Midbrain (tissue), 1 donor: ENCODE results near the gene WDR17.
A peak's percentile ranks its signal among the peaks of the same experiment; 100 is the strongest.
"Not testable (repeated sequence)": the region's sequence is repeated elsewhere in the genome, so short reads cannot be mapped to it uniquely, and the experiment has no call there.

Experiments
- DNase-seq: peaks from one replicate; lab custom pipeline; 2025; lab: John Stamatoyannopoulos, UW

Gene WDR17

GRCh38 chr4:176191974-176192373 lies 126.3 kb downstream of the WDR17 start:
- DNase-seq, result no peak

DNA sequence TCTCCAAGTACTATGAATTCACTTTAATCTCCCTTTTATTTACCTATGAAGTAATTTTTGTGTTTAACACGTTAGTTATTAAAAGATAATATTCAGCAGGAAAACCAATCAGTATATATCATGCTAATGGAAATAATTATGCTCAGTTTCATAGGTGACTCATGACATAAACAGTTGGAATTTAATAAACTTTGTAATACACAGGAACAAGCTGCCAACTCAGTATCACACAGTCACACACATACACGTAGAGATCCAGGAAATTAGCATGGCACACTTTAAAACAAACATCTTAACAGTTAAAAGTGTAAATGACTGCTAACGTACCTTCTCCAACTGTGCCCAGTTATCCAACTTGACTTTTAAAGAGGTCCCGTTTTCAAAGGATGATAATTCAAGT lies 127.5 kb downstream of the WDR17 start:
- DNase-seq, result no peak

GRCh38 chr4:176193938-176194337 lies 128.3 kb downstream of the WDR17 start:
- DNase-seq, result no peak

DNA sequence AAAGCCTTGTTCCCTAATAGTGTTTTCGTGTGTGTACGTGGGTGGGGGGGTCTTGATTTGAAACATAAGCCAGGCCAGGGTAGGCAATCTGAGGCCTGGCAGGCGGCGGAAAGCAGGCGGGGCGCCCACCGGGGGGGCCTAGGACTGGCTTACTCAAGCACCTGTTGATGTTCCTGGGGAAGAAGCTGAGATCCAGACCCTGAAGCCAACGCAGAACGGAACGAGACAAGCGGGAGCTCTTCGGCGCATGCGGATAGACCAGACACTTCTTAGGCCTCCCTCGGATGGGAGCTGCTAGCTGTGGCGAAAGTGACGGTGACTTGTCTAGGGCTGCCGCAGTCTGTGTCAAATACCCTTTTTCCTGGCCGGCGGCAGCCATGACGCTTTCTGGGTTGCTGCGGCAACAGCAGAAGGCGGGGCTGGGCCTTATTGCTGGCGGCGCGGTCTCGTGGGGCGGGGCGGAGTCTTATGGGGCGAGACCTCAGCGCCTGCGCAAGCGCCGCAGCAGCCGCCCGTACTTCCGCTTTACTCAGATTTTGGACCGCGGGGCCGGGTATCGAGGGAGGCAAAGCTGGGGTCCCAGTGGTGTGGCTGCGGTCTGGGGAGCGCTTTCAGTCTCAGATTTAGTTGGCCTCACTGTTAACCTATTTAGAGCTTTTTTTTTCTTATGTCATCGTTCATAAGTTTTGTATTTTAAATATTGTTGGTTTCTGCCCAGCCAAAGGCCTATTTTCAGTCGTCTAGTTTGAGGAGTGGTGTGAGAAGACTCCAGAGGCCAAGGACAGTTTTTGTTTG lies 129.7 kb downstream of the WDR17 start, which contains the start of gene SPATA4:
SPATA4 (minus strand) TSS at position 402 of the 795 bp plus-strand sequence; CDS start at position 379, 23 bp downstream.
- peak; percentile 95 for DNase-seq

- no peak for DNase-seq
Observed at GRCh38 chr4:176198316-176198903, 132.8 kb downstream of the WDR17 start.

DNA sequence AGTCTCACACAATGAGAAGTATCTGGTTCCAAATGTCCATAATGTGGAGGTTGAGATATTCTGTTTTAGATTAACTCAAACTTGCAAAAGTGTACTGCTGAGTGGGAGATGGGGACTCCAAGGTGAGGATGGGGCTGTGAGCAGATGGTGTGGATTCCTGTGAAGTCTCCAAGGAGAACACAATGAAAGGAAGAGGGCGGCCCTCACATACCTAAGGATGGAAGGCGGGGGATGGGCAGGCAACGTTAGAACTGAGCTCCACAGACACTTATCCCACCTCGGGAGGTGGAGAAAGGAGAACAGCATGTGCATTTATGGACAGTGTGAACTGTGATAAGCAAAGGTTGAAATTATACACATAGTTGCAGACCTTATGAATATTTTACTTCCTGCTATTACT lies 139.7 kb downstream of the WDR17 start:
- DNase-seq, result no peak

- DNase-seq, result no peak
Observed at GRCh38 chr4:176207839-176208238, 142.2 kb downstream of the WDR17 start.

GRCh38 chr4:176209535-176209934 lies 143.9 kb downstream of the WDR17 start:
- no peak for DNase-seq

- DNase-seq, result no peak
Observed at GRCh38 chr4:176210101-176210500, 144.5 kb downstream of the WDR17 start.

- DNase-seq, result no peak
Observed at GRCh38 chr4:176210579-176211296, 145.1 kb downstream of the WDR17 start.

DNA sequence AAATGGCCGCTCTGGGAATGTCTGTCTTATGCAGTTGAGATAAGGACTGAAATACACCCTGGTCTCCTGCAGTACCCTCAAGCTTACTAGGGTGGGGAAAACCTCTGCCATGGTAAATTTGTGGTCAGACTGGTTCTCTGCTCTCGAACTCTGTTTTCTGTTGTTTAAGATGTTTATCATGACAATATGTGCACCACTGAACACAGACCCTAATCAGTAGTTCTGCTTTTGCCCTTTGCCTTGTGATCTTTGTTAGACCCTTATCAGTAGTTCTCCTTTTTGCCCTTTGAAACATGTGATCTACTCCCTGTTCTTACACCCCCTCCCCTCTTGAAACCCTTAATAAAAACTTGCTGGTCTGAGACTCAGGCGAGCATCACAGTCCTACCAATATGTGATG lies 146.7 kb downstream of the WDR17 start:
- not testable (repeated sequence) for DNase-seq

DNA sequence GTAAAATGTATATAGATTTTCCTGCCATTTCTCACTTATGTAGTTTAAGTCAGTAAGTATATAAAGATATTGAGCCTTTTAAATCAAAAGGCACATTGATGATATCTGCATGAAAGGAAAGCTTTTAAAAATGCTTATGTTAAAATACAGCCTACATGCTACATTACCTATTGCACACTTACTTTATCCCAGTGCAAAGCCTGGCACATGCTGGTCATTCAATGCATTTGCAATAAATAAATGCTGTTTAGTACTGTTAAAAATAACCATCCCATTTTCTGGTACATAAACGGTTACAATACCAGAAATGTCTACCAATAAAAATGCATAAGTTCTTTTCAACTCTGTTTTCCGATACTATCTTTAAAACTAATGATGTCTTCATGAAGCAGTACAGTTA lies 151.9 kb downstream of the WDR17 start:
- DNase-seq, result no peak

DNA sequence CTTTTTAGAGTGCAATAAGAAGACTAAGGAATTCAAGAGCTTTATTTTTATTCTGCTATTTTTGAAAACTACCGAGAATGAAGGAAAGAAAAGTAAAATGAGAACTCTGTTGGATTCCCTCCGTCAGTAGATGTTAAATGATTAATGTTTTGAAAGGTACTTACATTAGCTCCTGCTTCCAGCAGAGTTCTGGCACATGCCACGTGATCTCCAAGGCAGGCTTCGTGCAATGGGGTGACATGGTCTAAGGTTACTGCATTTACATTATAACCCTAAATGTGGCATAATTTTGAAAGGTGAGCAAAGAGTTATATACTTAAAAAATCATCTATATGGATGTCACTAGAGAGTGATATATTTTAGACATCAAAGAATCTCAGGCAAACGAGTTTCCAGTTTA lies 156.5 kb downstream of the WDR17 start:
- no peak for DNase-seq

- no peak for DNase-seq
Observed at GRCh38 chr4:176223561-176223960, 157.9 kb downstream of the WDR17 start.

- DNase-seq, result no peak
Observed at GRCh38 chr4:176226736-176227135, 161.1 kb downstream of the WDR17 start.

DNA sequence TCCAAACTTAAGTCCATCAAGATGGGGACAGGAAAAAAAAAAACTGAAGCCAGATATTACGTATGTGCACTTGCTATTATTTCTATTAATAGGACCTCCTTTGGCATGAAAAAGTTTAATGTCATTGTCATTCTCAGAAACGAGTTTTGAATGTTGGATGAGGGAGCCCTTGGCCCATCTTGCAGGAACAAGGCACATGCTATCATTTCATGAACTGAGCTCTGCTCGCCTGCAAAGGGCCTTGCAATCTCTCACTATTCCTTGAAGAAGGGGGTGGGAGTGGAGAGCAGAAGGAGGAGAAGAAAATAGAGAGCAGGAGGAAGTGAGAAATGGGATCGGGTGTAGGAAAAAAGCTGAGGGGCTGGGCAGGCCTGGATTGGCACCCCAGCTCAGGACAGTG lies 164.0 kb downstream of the WDR17 start:
- DNase-seq, result no peak
